Endothelial cell of umbilical vein (primary cell): ENCODE measurements around the gene LRP10. TPM values are rescaled to one million over a fixed set of nuclear protein-coding genes. Genes with fewer than 3 reads are reported as not detected.

Experiments used
- BruUV-seq: library from RNA; stranded (reverse); fragments of 400-500 nt; replicated peaks from 2 replicates; lab custom pipeline; 2021; lab: Mats Ljungman, UMichigan
- CTCF ChIA-PET: fragments of 300-600, 350-600 bp; sonication (Branson Sonifier 250); formaldehyde crosslinking; loops from one replicate; lab custom pipeline; 2021; ENCODE audit warnings: antibody characterized with exemption, inconsistent platforms; lab: Charles Lee
- POLR2A ChIA-PET: fragments of 300-600, 350-600 bp; sonication (Branson Sonifier 250); formaldehyde crosslinking; loops from one replicate; lab custom pipeline; 2021; ENCODE audit warnings: antibody characterized with exemption, inconsistent platforms; lab: Charles Lee
- DNase-seq: peaks from one replicate; pipeline ENCODE4 v3.0.0-alpha.2; 2011; ENCODE audit warnings: low read depth, low spot score
- FAIRE-seq: peaks from 2 replicates; lab custom pipeline; 2011; peaks lifted over from hg19 to GRCh38; lab: Jason Lieb, UNC
- H2AFZ ChIP-seq: 2 replicates; pipeline ENCODE4 v1.6.0; 2012; ENCODE audit warnings: low read depth, low read length, control low read depth, inconsistent platforms
- H3K27ac ChIP-seq: 2 replicates; pipeline ENCODE4 v1.5.1; 2011; ENCODE audit warnings: low read depth, mild to moderate bottlenecking, control low read depth, low read length, moderate library complexity; ENCODE audit not compliant: insufficient read depth
- H3K27me3 ChIP-seq, 2 experiments: 2 replicates each; pipeline versions ENCODE4 v1.6.0 to v1.6.1; 2011; ENCODE audit warnings: low read length in 2 of 2, mixed read lengths in 1 of 2; ENCODE audit not compliant: control insufficient read depth in 2 of 2, insufficient read depth in 2 of 2
- H3K36me3 ChIP-seq, 2 experiments: 2 replicates in 1 of 2; 3 replicates in 1 of 2; pipeline ENCODE4 v1.5.1; 2011; ENCODE audit warnings: low read length in 2 of 2, mild to moderate bottlenecking in 1 of 2, moderate library complexity in 1 of 2; ENCODE audit not compliant: control insufficient read depth in 2 of 2, insufficient read depth in 2 of 2; ENCODE audit errors: extremely low read depth in 1 of 2
- H3K4me1 ChIP-seq: 3 replicates; pipeline ENCODE4 v1.5.1; 2011; ENCODE audit warnings: mild to moderate bottlenecking, low read length; ENCODE audit not compliant: control insufficient read depth, insufficient read depth; ENCODE audit errors: extremely low read depth
- H3K4me2 ChIP-seq: 2 replicates; pipeline ENCODE4 v1.6.1; 2011; ENCODE audit warnings: low read length, control low read depth, mixed read lengths; ENCODE audit not compliant: insufficient read depth
- H3K4me3 ChIP-seq, 3 experiments: fragments of 200-600 bp in 1 of 3; sonication (generic), shearing (Covaris generic) in 1 of 3; replicated peaks in 1 of 3; 2 replicates each; pipeline ENCODE4 v1.5.1; 2011 to 2016; ENCODE audit warnings: control low read depth in 3 of 3, low read length in 3 of 3, mild to moderate bottlenecking in 2 of 3, inconsistent platforms in 1 of 3, low read depth in 1 of 3, moderate library complexity in 1 of 3; ENCODE audit not compliant: insufficient read depth in 1 of 3
- H3K79me2 ChIP-seq: 2 replicates; pipeline ENCODE4 v1.6.0; 2012; ENCODE audit warnings: low read length, inconsistent platforms; ENCODE audit not compliant: control insufficient read depth, insufficient read depth
- H3K9ac ChIP-seq: replicated peaks from 2 replicates; pipeline ENCODE3; 2011; ENCODE audit warnings: low read length, control low read depth; ENCODE audit not compliant: insufficient read depth; ENCODE audit errors: extremely low read depth
- H3K9me1 ChIP-seq: replicated peaks from 3 replicates; pipeline ENCODE4 v1.6.0; 2011; ENCODE audit warnings: mild to moderate bottlenecking, low read length; ENCODE audit not compliant: control insufficient read depth, insufficient read depth; ENCODE audit errors: extremely low read depth
- H3K9me3 ChIP-seq: replicated peaks from 2 replicates; pipeline ENCODE4 v1.5.1; 2012; ENCODE audit warnings: low read length, inconsistent platforms; ENCODE audit not compliant: control insufficient read depth, insufficient read depth
- H4K20me1 ChIP-seq: replicated peaks from 2 replicates; pipeline ENCODE3; 2011; ENCODE audit warnings: mild to moderate bottlenecking, low read length; ENCODE audit not compliant: control insufficient read depth, insufficient read depth; ENCODE audit errors: extremely low read depth
- EZH2 ChIP-seq: IDR thresholded peaks from 2 replicates; pipeline ENCODE4 v1.6.1; 2012; ENCODE audit warnings: borderline replicate concordance, low read depth, mild to moderate bottlenecking, moderate library complexity, low read length, inconsistent platforms; ENCODE audit not compliant: severe bottlenecking
- FOS ChIP-seq: IDR thresholded peaks from 2 replicates; pipeline ENCODE4 v1.6.1; 2011; ENCODE audit warnings: mild to moderate bottlenecking, low read length, moderate library complexity, borderline replicate concordance; ENCODE audit not compliant: insufficient read depth
- GATA2 ChIP-seq: IDR thresholded peaks from 2 replicates; pipeline ENCODE4 v1.7.0; 2011; ENCODE audit warnings: low read depth, mild to moderate bottlenecking, moderate library complexity, mixed read lengths, low read length; ENCODE audit not compliant: insufficient read length, insufficient read depth
- JUN ChIP-seq: IDR thresholded peaks from 2 replicates; pipeline ENCODE4 v1.6.1; 2011; ENCODE audit warnings: borderline replicate concordance, low read depth; ENCODE audit not compliant: insufficient read length, insufficient read depth
- MAX ChIP-seq: IDR thresholded peaks from 2 replicates; pipeline ENCODE4 v1.6.1; 2011; ENCODE audit not compliant: insufficient read depth, insufficient read length
- MYC ChIP-seq: IDR thresholded peaks from one replicate; pipeline ENCODE4 v1.6.1; 2011; ENCODE audit warnings: mild to moderate bottlenecking, low read depth, low read length
- POLR2A ChIP-seq: IDR thresholded peaks from 2 replicates; pipeline ENCODE4 v1.6.1; 2012; ENCODE audit warnings: low read depth, mild to moderate bottlenecking, control low read depth, low read length
- POLR2AphosphoS5 ChIP-seq: IDR thresholded peaks from 2 replicates; pipeline ENCODE4 v1.6.1; 2012; ENCODE audit warnings: low read depth, mild to moderate bottlenecking, control low read depth, low read length, moderate library complexity; ENCODE audit not compliant: insufficient read depth
- dilution Hi-C: fragments of 300-500 bp; cut with MboI; formaldehyde crosslinking; loops from one replicate; pipeline ENCODE4 v1.15.0; 2019; ENCODE audit warnings: low sequenced_read_pairs; ENCODE audit not compliant: extremely low pct_ligation_motif_present
- intact Hi-C: fragments of 100-400 bp; cut with micrococcal nuclease; formaldehyde crosslinking; loops from one replicate; pipeline ENCODE4 v1.10.0; 2022
- polyA plus RNA-seq, 4 experiments: library from polyadenylated mRNA; depleted of rRNA in 3 of 4; stranded (reverse) in 3 of 4; unstranded in 1 of 4; fragments of >200 nt; gene quantifications; 2 replicates each; pipeline versions ENCODE4 v1.2.1 to v1.2.3, GENCODE V29; 2011 to 2012; ENCODE audit warnings: missing spikeins in 1 of 4
- total RNA-seq: library from RNA; stranded (reverse); gene quantifications from 2 replicates; pipeline ENCODE4 v1.2.3, GENCODE V29; 2021

LRP10 gene
- total and polyA plus RNA-seq, 2 donors (not counting 3 experiments of a cell fraction or from before 2014, with no cell fraction given): 123 to 157 TPM

- Histone ChIP-seq H3K4me2 (no peak overlapping the region), H3K79me2 (peaks cover 15% of the 10 kb centered on the region), H3K9me3 (no peaks in the 10 kb centered on the region), H3K4me3 (no peak overlapping the region), H4K20me1 (no peaks in the 10 kb centered on the region), H3K9me1 (no peaks in the 10 kb centered on the region), H3K27ac (no peak overlapping the region), H3K4me1 (peaks cover 18% of the 10 kb centered on the region), H2AFZ (no peak overlapping the region), H3K27me3 (no peaks in the 10 kb centered on the region), H3K9ac (no peak overlapping the region), H3K36me3 (peaks cover 13 to 45% of the 10 kb centered on the region in 2 experiments)
- dilution Hi-C loops (no loop called here), intact Hi-C loops (no loop called here)
- FAIRE-seq: no peak
- BruUV-seq: no TSS peak
- no peak for DNase-seq
- ChIA-PET CTCF (no interaction called here), POLR2A (no interaction called here)
- TF ChIP-seq POLR2AphosphoS5 (no peak), MYC (no peak), GATA2 (no peak), JUN (no peak), POLR2A (no peak), FOS (no peak)
These were observed 3.6 kb downstream of the LRP10 start for GRCh38 chr14:22875003-22875747.

- dilution Hi-C loops (no loop called here), intact Hi-C loops (no loop called here)
- TF ChIP-seq FOS: no peak
- TF ChIP-seq EZH2: no peak
- TF ChIP-seq MAX: no peak
- no peak for TF ChIP-seq MYC
- no peak for TF ChIP-seq POLR2A
- H3K27me3 ChIP-seq: no peaks in the 10 kb centered on the region
- H3K9ac ChIP-seq: no peak overlapping the region
- no peak for DNase-seq
- no peak overlapping the region for H2AFZ ChIP-seq
- peaks cover 15% of the 10 kb centered on the region for H3K79me2 ChIP-seq
- ChIA-PET CTCF (interaction anchor here (1.0 kb wide), 1 partner anchor 305 kb away, joined by 3 read pairs; no protein-coding TSS in a partner anchor), POLR2A (no interaction called here)
- H3K9me3 ChIP-seq: no peaks in the 10 kb centered on the region
- peaks cover 12% of the 10 kb centered on the region for H3K4me1 ChIP-seq
- BruUV-seq: no TSS peak
- H3K4me3 ChIP-seq: no peak overlapping the region
- H3K27ac ChIP-seq: no peak overlapping the region
- no peak for FAIRE-seq
- no peak overlapping the region for H3K4me2 ChIP-seq
- peaks cover 13 to 45% of the 10 kb centered on the region in 2 experiments for H3K36me3 ChIP-seq
- no peaks in the 10 kb centered on the region for H3K9me1 ChIP-seq
- no peaks in the 10 kb centered on the region for H4K20me1 ChIP-seq
These were observed 4.3 kb downstream of the LRP10 start for GRCh38 chr14:22875748-22876319.
